Suprapubic skin (tissue), 4 donors: ENCODE results near the gene NUDT3.

Experiments
- EP300 ChIP-seq: sonication (generic); formaldehyde crosslinking; IDR thresholded peaks from one replicate; pipeline ENCODE4 v1.6.1; 2017; ENCODE audit warnings: antibody characterized with exemption
- POLR2A ChIP-seq, 2 donors: fragments of 450-650 bp; IDR thresholded peaks; one replicate each; pipeline ENCODE4 v1.6.1; 2017; ENCODE audit warnings: antibody characterized with exemption in 2 of 2, mild to moderate bottlenecking in 2 of 2, moderate library complexity in 2 of 2
- POLR2AphosphoS5 ChIP-seq, 3 donors: sonication (generic); formaldehyde crosslinking; IDR thresholded peaks; one replicate each; pipeline ENCODE4 v1.6.1; 2017; ENCODE audit warnings: antibody characterized with exemption in 3 of 3
- TF ChIP-seq, protein P1 (sequence below), 2 donors: fragments of 200-600 bp in 1 of 2; fragments of 450-650 bp in 1 of 2; sonication (generic) in 1 of 2; IDR thresholded peaks; one replicate each; pipeline ENCODE4 v1.5.1; 2016 to 2019; ENCODE audit warnings: antibody characterized with exemption in 2 of 2, mild to moderate bottlenecking in 1 of 2, moderate library complexity in 1 of 2

DNA sequence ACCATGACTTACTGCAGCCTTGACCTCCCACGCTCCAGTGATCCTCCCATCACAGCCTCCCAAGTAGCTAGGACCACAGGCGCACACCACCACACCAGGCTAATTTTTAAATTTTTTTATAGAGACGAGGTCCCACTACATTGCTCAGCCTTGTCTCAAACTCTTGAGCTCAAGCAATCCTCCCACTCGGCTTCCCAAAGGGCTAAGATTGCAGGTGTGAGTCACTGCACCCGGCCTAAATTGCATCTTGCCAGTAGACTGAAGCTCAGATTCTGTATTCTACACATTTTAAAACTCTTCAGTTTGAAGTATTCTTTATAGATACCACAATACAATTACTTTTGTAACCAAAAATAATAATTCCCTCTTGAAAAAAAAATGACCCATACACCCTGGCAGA, 11.4 kb downstream of the NUDT3 start:
- TF ChIP-seq, protein P1, sequence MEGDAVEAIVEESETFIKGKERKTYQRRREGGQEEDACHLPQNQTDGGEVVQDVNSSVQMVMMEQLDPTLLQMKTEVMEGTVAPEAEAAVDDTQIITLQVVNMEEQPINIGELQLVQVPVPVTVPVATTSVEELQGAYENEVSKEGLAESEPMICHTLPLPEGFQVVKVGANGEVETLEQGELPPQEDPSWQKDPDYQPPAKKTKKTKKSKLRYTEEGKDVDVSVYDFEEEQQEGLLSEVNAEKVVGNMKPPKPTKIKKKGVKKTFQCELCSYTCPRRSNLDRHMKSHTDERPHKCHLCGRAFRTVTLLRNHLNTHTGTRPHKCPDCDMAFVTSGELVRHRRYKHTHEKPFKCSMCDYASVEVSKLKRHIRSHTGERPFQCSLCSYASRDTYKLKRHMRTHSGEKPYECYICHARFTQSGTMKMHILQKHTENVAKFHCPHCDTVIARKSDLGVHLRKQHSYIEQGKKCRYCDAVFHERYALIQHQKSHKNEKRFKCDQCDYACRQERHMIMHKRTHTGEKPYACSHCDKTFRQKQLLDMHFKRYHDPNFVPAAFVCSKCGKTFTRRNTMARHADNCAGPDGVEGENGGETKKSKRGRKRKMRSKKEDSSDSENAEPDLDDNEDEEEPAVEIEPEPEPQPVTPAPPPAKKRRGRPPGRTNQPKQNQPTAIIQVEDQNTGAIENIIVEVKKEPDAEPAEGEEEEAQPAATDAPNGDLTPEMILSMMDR (IDR thresholded peaks at IDR 0.05): no peak
- TF ChIP-seq POLR2A (IDR thresholded peaks at IDR 0.05) (no peak), POLR2AphosphoS5 (IDR thresholded peaks at IDR 0.05) (no peak), EP300 (no peak)
